ENCODE data around the gene IP6K2. TPM values are rescaled to one million over a fixed set of nuclear protein-coding genes. Genes with fewer than 3 reads are reported as not detected.

IP6K2 gene
- total and polyA plus RNA-seq, 2 of the 13 experiments (the other 11 are each of a cell fraction or from before 2014, with no cell fraction given), result 85.5 to 112 TPM

DNA sequence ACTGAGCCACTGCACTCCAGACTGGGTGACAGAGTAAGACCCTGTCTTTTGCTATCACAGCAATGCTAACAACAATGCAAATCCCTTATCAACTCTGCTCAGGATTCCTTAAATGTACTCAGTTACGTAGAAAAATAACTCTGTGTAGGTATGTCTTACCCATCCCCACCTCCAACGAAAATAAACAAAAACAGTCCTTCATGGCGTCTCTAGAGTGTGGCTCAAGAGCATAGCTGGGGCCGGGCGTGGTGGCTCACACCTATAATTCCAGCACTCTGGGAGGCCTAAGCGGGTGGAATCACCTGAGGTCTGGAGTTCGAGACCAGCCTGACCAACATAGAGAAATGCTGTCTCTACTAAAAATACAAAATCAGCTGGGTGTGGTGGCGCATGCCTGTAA, 18.1 kb downstream of the IP6K2 start:
- FAIRE-seq (no peak), ATAC-seq (no peak), DNase-seq (ENCODE audit: low spot score) (no peak)
- TF ChIP-seq SIN3B (IDR thresholded peaks at IDR 0.05; ENCODE audit: low read length), result no peak
- no peak for TF ChIP-seq ARNTL (CRISPR knock-in tag; IDR thresholded peaks at IDR 0.05)
- TF ChIP-seq, protein P1, sequence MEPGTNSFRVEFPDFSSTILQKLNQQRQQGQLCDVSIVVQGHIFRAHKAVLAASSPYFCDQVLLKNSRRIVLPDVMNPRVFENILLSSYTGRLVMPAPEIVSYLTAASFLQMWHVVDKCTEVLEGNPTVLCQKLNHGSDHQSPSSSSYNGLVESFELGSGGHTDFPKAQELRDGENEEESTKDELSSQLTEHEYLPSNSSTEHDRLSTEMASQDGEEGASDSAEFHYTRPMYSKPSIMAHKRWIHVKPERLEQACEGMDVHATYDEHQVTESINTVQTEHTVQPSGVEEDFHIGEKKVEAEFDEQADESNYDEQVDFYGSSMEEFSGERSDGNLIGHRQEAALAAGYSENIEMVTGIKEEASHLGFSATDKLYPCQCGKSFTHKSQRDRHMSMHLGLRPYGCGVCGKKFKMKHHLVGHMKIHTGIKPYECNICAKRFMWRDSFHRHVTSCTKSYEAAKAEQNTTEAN (CRISPR knock-in tag; conservative IDR thresholded peaks at IDR 0.05), result no peak
- TF ChIP-seq KLF12 (CRISPR knock-in tag; IDR thresholded peaks at IDR 0.05; ENCODE audit: borderline replicate concordance), result no peak
- TF ChIP-seq RBM22 (optimal IDR thresholded peaks at IDR 0.05; ENCODE audit: low read length), result peak; percentile 55
- TF ChIP-seq, protein P2, sequence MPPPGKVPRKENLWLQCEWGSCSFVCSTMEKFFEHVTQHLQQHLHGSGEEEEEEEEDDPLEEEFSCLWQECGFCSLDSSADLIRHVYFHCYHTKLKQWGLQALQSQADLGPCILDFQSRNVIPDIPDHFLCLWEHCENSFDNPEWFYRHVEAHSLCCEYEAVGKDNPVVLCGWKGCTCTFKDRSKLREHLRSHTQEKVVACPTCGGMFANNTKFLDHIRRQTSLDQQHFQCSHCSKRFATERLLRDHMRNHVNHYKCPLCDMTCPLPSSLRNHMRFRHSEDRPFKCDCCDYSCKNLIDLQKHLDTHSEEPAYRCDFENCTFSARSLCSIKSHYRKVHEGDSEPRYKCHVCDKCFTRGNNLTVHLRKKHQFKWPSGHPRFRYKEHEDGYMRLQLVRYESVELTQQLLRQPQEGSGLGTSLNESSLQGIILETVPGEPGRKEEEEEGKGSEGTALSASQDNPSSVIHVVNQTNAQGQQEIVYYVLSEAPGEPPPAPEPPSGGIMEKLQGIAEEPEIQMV (CRISPR knock-in tag; IDR thresholded peaks at IDR 0.05; ENCODE audit: low read depth), result no peak
- H3K9me3 ChIP-seq (ENCODE audit: low read length), result no peaks in the 10 kb centered on the region
- WGBS (ENCODE audit: low lambda C conversion rate), result 96% methylated on average over 8 of the region's 8 CpGs
- H4K20me1 ChIP-seq (ENCODE audit: insufficient read depth, low read length), result peaks cover 68% of the 10 kb centered on the region
- intact Hi-C loops (cut with micrococcal nuclease; ENCODE audit: unreplicated experiment) (no loop called here), in situ Hi-C loops (cut with HindIII; ENCODE audit: extremely low pct_ligation_motif_present, low pct_unique_long_range_greater_than_20kb) (no loop called here)
- H3K4me2 ChIP-seq (ENCODE audit: low read depth, low read length), result no peak overlapping the region
- H3K27me3 ChIP-seq (ENCODE audit: control insufficient read depth in 1 of 2, insufficient read depth in 2 of 2, low read length in 2 of 2), result no peaks in the 10 kb centered on the region
- H3K27ac ChIP-seq (ENCODE audit: extremely low read length, insufficient read depth, low read length), result no peak overlapping the region
- no peak overlapping the region for H2AFZ ChIP-seq (ENCODE audit: low read length)
- ChIA-PET POLR2A (interaction anchor here (1.4 kb wide), 1 partner anchor 10 kb away, joined by 3 read pairs; no protein-coding TSS in a partner anchor), CTCF (ENCODE audit: low intra/inter-chr PET ratio, low total read pairs) (no interaction called here)
- no TSS peak for BruUV-seq (replicated peaks)
- H3K36me3 ChIP-seq (replicated peaks in 1 of 2; ENCODE audit: control insufficient read depth in 1 of 2, insufficient read depth in 2 of 2, low read length in 2 of 2), result peaks cover 19 to 50% of the 10 kb centered on the region in 2 experiments
- H3K79me2 ChIP-seq (ENCODE audit: insufficient read depth, low read length), result peaks cover 67% of the 10 kb centered on the region
- no peak overlapping the region for H3K9ac ChIP-seq (ENCODE audit: insufficient read depth, low read depth, low read length)
- peaks cover 12% of the 10 kb centered on the region for H3K4me1 ChIP-seq (ENCODE audit: insufficient read depth, low read length)
- no peak overlapping the region for H3K4me3 ChIP-seq (replicated peaks in 1 of 3; ENCODE audit: insufficient read depth in 1 of 3, low read depth in 2 of 3, low read length in 3 of 3)

Measured in HepG2 (cell line).